Activated CD4-positive, alpha-beta T cell treated with anti-CD3 and anti-CD28 coated beads for 4 hours (primary cell): ENCODE results near the gene TMEM95.

Experiments
- DNase-seq, 2 donors: peaks; one replicate each; pipeline ENCODE4 v3.0.0-alpha.2; 2020

TMEM95 gene, protein sequence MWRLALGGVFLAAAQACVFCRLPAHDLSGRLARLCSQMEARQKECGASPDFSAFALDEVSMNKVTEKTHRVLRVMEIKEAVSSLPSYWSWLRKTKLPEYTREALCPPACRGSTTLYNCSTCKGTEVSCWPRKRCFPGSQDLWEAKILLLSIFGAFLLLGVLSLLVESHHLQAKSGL

DNA sequence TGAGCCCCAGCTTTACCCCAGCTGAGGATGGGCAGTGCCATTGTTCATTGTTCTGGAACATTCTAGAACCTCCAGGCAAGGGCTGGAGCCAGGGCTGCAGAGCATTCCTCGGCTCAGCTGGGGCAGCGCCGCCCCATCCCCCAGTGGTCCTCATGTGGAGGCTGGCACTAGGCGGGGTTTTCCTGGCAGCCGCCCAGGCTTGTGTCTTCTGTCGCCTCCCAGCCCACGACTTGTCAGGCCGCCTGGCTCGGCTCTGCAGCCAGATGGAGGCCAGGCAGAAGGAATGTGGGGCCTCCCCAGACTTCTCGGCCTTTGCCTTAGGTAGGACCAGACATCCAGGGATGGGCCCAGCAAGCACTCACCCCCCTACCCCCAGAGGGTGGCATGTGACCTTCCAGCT is at the start of gene TMEM95:
Gene TMEM95 (plus strand): TSS at position 104 of the 400 bp plus-strand sequence. CDS start 49 bp downstream, at position 153.
- DNase-seq, result no peak

DNA sequence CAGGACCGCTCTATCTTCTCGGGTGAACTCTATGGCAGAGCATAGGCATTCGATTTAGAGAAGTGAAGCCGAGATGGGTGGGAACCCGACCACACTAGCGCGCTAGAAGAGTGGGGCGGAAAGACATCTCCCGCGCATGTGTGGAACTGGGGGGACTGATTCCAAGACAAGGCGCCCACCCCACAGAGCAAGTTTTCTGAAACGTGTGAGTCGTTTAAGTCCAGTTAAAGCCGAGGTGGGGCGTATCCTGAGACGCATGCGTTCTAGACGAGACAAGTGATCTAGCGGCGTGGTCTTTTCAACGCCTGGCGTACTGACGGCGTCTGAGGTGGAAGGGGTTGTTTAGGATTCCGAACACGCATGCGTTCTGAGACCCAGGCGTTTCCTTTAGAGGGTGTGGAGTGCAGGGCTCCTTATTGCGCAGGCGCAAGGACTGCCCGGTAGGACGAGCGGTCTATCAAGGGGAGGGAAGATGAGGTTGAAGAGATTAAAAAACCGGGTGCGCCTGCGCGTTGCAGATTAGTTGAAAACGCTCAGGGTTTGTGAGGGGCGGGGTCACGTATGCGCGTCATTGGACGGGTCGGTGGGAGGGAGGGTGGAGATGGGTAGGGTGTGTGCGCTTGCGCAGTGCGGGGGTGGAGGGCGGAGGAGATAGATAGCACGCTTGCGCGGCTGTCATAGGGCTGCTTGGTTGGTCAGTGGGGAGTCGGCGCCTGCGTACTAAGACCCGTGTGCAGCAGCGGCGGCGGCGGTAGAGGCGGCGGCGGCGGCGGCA is 47.9 kb upstream of the TMEM95 start, which contains the start of gene EIF5A:
Gene EIF5A (plus strand): TSS at position 718 of the 775 bp plus-strand sequence. CDS start 2,008 bp downstream, outside the sequence.
- peak; percentile 100 for DNase-seq

DNA sequence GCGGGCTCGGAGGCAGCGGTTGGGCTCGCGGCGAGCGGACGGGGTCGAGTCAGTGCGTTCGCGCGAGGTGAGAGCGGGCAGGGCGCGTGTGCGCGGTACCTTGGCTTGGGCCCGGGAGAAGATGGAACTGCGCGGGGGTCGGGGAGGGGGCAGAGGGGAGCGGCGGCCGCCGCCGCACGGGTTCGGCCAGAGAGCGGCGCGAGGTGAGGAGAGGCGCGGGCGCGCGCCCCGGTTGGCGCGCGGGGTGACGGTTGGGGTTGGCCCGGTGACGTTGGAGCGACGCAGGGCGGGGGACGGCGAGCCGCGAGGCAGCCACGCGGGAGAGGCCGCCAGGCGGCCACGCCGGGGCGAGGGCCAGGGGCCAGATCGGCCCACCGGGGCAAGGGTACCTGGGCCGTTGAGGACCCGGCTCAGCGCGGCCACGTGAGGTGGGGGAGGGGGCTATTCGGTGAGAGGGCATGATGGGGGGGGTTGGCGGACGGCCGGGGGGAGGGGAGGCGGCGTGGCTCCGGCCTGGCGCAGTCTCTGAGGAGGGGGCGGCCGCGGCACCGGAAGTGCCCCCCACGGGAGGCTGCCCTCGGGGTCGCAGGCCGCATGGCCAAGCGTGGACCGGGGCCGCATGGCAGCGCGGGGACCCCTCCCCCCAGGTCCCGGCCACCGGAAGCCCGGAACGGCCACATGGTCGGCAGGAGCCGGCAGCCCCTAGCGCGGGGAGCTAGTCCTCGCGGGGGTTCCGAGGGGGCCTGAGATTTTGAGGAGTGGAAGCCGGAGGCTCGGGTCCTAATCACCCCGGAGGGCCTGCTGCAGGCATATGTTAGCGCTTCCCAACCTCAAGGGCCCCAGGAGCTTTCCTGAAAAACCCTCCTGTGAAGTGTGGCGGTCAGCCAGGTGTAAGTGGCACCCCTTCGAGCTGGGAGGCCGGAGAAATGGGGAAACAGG is 47.0 kb upstream of the TMEM95 start:
- DNase-seq, result peak; percentile 44 to 53

DNA sequence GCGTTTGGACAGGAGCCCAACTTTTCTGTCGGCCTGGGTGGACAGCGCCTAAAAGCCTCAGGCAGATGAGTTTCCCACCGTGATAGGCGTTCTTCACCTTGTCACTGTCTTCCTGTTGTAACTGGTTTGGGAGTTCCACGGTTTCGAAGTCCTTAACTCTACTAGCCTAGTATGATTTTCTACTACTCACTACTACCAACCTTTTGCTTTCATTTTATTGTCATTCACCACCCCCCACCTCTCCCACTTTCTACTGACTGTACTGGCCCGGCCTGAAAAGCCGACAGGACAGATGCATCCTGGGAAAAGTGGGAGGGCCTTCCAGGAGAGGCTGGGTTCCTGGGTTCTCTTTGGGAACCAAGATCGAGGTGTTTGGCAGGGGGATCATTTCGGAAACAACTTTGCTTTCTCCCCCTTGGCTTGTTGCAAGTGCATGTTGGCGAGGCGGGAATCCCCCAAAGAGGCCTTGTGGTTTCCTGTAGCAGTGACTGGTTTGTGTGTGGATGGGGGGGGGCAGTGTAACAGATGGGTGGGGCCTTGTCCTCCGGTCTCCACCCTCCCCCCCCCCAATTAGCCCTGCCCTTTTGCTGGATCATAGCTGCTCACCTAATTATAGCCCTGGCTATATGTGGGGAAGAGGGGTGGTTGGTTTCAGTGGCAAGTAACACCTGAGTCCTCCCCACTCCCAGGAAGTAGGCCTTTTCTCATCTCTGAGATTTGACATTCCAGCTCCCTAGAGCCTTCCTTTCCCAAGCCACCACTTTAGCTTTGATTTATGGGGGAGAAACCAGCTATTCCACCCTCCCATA is 46.1 kb upstream of the TMEM95 start:
- DNase-seq, result peak; percentile 88 to 91

DNA sequence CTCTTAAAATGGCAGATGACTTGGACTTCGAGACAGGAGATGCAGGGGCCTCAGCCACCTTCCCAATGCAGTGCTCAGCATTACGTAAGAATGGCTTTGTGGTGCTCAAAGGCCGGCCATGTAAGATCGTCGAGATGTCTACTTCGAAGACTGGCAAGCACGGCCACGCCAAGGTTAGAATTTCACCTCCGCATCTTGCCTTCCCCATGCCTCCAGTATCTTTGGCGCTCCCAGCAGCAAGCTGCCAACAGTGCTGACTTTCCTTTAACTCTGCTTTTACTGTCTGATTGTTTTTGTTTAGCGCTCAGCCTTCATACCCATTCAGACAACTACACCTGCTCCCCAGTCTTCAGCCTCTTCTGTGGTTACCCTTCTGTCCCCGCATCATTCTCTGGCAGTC is 45.3 kb upstream of the TMEM95 start:
- no peak for DNase-seq

DNA sequence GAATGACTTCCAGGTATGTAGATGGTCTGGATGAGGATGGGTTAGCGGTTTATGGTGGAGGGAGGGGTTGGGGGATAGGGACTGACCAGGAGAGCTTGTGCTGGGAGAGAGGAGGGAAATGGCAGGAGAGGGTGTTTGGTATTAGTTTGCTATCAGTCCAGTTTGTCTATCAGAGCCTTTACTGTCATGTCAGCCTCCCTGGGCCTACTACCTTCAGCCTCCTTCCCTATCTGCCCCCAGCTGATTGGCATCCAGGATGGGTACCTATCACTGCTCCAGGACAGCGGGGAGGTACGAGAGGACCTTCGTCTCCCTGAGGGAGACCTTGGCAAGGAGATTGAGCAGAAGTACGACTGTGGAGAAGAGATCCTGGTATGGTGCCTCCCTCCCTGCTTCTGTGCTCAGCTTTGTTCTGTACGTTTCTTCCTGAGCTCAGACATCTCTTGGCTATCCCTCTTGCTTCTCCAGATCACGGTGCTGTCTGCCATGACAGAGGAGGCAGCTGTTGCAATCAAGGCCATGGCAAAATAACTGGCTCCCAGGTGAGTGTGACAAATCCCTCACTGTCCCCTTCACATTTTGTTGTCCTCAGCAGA is 43.7 kb upstream of the TMEM95 start:
- DNase-seq, result no peak

DNA sequence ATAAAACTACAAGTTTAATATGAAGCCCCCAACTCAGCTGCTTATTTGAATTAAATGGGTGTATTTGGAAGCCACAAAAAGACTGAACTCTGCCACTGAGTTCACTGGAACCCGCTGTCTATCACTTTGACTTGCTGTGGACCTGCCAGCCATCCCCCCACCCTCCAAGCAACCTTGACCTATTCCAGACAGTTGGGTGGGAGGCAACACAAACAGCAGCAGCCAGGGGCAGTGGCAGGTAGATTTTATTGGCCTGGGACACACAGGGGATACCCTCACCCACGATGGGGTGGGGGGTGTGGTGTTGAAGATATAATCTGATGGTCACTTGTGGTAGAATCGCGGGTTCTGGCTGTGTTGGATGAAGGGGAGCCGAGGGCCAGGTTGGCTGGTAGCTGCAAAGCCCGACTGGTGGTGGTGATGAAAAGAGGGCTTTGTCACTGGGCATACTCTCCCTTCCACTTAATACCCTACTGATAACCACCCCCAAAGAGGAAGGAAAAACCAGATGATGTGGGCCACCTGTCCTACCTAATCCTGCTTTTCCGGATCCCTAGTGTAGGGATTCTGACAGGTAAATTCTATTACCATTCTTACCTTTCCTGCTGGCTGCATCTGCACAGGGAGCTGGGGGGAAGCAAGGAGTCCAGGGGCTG is 42.4 kb upstream of the TMEM95 start:
- DNase-seq, result no peak

DNA sequence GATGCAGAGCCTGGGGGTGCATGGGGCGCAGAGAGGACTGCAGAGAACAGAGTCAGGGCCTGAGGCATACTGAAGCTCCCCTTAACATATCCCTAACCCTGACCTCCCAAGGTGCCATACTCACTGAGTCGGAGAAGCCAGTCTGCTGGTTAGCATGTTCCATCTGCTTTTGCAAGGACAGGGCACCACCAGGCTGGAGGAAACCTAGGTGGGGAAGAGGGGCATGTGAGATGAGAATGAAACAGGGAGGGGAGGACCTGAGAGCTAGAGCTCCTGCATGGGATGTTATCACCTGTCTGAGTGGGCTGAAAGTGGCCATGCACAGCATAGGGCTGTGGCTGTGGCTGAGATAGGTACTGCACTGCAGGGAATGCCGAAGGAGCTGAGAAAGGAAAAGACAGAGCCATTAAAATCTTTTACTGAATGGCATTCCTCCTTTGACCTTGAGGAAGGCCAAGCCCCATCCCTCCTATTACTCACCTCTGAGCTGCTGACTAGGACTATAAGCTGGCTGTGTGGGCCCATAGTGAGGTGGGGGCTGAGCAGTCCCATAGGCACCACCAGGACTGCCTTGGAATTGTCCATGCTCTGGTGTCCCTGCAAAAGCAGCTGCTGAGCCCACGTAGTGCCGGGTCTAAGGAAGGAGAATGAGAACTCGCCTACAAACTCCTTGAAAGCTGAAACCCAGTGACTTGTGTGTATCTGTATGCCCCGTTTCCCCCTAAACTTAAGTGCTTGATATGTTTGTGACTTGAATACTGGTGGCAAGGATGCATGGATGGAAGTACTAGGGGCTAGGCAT is 41.7 kb upstream of the TMEM95 start:
- DNase-seq, result no peak

DNA sequence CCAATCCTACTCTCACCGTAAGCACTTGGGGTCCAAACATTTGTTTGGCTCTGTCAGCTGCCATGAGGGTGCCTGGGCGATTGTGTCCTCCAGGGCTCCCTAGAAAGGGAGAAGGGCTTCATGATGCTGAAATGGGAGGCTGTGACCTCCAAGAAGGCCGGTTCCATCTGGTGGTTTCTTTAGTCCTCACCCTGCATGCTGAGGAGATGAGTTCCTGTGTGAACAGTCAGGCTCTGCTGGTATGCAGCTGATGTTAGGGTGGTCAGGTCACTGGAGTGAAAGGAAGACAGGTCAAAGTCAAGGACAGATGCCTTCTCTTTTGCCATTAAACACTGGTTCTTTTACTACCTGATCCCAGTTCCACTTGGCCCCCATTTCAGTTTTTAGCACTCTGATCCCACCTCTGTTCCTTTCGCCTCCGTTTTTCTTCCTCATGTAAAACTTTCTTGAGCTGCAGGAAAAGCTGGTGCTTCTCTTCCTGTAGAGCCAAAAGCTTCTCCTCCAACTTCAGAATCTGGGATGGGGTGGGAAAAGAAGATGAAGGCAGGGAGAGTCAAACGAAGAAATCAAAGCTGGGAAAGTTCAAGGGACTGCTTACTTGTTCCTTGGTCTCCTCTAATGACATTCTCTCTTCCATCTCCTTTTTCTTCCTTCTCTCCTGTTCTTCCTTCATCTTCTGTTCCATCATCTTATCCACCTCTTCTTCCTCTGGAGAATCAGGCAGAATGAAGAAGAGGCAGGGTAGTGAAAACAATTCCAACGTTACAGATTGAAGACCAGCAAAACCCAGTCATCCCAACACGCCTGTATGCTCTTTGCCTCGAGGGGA is 40.9 kb upstream of the TMEM95 start:
- no peak for DNase-seq

DNA sequence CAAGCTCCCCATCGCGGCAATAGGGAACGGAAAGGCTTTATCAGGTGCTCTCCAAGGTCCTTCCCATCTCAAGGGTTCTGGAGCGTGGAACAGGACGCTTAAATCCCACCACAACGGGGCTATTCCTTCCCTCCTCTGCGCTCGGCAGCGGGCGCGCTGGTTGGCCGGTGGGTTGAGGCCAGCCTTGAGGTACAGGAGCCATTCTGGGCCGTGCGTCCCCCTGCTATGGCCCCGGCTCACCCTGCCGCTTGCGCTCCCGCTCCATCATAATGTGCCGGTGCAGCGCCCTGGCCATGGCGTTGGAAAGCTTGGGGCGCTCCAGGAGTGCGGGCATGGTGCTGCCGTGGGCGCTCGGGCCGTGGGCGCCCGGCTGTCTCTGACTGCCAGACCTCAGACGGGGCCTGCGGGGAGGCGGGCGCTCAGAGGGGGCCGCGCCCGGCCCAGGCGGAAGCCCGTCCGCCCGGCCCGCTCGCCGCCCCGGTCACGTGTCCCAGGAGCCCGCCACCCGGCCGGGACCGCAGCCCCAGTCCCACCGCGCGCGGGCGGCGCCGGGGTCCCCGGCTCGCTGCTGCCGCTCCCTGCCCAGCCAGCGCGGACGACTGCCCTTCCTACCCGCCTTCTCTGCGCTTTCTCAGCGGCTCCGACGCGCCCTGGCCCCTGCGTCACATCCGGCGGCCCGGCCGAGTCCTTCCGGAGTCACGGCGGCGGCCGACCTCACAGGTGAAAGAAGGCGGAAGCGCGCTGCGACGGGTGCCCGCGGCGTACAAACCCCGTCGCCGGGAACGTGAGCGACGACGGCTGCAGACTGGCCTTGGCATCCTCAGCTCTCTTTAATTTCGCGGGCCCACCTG is 40.0 kb upstream of the TMEM95 start, which contains the start of gene GPS2:
Gene GPS2 (minus strand): TSS at position 642 of the 851 bp plus-strand sequence. CDS start 308 bp downstream, at position 334.
- DNase-seq, result peak; percentile 90 to 91

DNA sequence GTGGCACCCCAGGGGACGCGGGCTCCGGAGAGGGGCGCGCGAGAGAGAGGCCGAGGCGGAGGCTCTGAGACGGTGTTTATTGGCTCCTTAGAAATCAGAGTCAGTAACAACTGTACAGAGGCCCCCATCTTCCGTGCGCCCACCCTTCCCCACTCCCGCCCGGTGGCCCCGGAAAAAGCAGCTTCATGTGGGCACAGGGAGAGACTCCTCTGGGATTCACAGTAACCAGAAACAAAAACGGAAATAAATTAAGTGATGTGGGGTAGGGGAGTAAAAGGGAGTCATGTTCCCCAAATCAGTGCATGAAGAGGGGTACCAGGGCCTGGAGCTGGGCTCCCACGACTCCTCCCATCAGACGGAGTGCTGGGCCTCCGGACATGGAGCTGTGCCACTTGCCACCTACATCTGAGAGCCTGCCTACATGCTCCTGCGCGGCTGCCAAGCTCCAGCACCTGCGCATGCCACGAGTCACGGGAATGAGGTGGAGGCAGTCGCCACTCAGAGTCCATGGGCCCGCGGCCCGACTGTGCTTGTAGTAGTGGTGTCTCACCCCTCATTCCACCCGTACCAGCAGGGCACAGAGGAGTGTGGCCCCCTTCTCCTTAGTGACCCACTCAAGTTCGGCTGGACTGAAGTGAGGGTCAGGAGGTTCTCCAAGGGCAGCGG is 39.3 kb upstream of the TMEM95 start:
- DNase-seq, result no peak

DNA sequence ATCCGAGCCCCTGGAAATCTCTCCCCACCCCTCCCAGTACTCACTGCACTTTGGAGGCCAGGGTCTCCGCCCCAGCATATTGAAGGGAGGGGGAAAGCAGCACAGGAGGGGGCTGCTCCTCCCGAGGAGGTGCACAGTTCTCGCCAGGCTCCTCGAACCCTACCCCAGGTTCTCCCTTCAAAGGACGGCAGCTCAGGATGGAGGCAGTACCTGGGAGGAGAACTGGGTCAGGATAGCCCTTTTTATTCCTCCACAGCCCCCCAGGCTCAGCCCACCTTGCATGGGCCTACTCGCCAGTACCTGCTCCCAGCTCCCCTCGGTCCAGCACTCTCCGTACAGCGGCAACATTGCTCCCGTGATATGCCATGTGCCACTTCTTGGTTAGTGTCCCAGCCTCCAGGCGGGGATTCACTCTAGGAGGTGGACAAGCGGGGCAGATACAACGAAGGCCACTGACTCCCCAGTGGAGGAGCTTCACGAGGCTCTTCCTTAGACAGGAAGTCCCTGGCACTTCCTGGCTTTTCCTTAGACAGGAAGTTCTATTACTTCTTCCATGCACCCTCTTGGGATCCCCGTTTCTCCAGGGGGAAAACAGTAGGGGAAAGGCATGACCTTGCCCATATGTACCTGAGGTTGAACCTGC is 37.7 kb upstream of the TMEM95 start:
- DNase-seq, result no peak

DNA sequence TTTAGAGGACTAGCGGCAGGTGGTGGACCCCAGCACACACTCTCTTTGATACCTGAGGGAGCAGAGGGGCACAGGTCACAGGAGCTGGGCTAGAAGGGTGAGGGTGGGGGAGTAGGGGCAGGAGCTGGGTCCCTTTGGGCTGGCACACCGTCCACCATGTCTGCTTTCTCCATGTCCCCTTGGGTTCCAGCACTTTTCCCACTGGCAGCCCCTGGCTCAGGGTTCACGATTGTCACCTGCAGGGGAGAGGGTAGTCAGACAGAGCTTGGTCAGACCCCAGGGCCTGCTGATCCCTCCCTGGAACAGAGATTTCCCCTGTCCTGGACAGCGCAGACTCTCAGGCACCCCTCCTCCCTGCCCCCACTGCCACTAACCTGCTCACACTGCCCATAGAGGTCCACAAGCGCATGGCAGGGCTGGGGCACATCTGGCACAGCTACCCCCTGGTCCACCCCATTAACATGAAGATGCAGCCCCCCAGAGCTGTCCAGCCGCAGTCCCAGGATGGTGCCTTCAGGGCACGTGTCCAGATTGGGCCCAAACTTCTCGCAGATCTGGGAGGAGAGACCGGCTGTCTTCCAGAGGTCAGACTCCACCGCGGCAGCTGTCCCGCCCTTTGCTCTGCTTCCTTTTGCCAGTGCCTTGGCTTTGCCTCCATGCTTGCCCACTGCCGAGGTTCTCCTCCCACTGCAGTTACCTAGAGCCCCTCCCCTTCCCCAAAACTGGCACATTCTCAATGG is 36.7 kb upstream of the TMEM95 start:
- DNase-seq, result no peak

DNA sequence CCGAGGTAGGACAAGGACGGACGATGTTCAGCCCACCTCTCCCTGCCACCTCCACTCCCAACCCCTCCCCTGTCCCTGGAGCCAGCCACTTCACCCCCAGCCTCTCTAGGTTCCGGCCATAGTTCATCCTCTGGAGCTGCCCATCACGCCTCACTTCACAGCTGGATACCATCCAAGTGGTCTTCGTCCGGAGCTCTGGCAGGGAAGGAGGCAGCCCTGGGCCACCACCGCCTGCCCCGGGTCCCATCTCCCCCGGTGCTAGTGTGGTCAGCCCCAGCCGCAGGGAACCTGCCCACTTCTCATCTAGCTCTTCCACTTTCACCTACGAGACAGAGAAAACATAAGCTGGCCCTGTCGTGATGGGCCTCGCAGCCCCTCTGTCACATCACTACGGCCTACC is 33.5 kb upstream of the TMEM95 start:
- DNase-seq, result no peak

DNA sequence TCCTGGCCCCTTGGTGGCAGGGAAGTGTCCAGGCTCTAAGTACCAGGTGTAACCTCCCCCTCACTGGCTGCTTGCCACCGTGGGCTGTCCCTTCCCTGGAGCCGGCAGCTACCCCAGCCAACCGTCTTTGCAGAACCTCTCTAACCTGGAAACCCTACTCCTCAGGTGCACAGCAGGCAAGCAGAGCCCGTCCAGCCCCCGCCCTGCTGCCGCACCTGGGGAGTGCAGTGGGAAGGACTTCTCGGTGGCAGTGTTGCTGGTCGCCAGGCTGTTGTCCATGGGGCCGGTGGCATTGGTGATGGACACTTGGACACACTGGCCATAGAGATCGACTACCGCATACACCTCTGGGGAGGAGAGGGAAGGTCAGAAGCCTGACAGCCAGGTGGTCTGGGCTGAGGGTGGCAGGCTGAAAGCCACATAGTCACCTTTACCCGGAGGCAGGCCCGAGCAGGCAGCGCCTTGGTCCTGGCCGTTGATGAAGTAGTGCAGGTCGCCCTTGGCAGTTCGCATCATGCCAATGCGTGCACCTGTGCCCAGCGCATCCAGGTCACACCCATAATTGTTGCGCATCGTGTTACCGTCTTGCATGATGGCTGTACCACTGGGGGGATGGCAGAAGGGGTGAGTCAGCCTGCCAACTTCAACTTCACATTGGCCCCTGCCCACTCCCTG is 32.3 kb upstream of the TMEM95 start:
- DNase-seq, result no peak
